Endodermal cell (in vitro differentiated cells): ENCODE data around the gene COG5. TPM values are rescaled to one million over a fixed set of nuclear protein-coding genes. Genes with fewer than 3 reads are reported as not detected.
"Not testable (repeated sequence)": the region's sequence is repeated elsewhere in the genome, so short reads cannot be mapped to it uniquely, and the experiment has no call there.

Experiments used
- DNase-seq: peaks from one replicate; pipeline ENCODE4 v3.0.0-alpha.2; 2017
- H3K27ac ChIP-seq: 2 replicates; pipeline ENCODE4 v1.5.1; 2013; ENCODE audit warnings: mild to moderate bottlenecking, low read depth, low read length, moderate library complexity
- H3K27me3 ChIP-seq: 2 replicates; pipeline ENCODE4 v1.6.1; 2013; ENCODE audit warnings: mild to moderate bottlenecking, low read length, moderate library complexity; ENCODE audit not compliant: insufficient read depth, control insufficient read depth, poor library complexity, severe bottlenecking
- H3K36me3 ChIP-seq: 2 replicates; pipeline ENCODE4 v1.7.0; 2013; ENCODE audit warnings: mild to moderate bottlenecking, low read length, moderate library complexity; ENCODE audit not compliant: control insufficient read depth, insufficient read depth
- H3K4me1 ChIP-seq: one replicate; pipeline ENCODE4 v1.7.0; 2013; ENCODE audit warnings: low read length; ENCODE audit not compliant: control insufficient read depth, insufficient read depth
- H3K4me3 ChIP-seq: 2 replicates; pipeline ENCODE4 v1.5.1; 2013; ENCODE audit warnings: mild to moderate bottlenecking, low read length, moderate library complexity
- H3K9ac ChIP-seq: 2 replicates; pipeline ENCODE4 v1.6.1; 2013; ENCODE audit warnings: mild to moderate bottlenecking, low read length, moderate library complexity; ENCODE audit not compliant: poor library complexity, severe bottlenecking; ENCODE audit errors: extremely low read depth
- H3K9me3 ChIP-seq: 2 replicates; pipeline ENCODE4 v1.6.1; 2013; ENCODE audit warnings: mild to moderate bottlenecking, low read length, moderate library complexity; ENCODE audit not compliant: control insufficient read depth
- H3K27ac Mint-ChIP-seq: 2 replicates; pipeline ENCODE4 v1.8.0; 2020; ENCODE audit warnings: mixed read lengths
- H3K27me3 Mint-ChIP-seq: 2 replicates; pipeline ENCODE4 v1.8.0; 2021; ENCODE audit warnings: mild to moderate bottlenecking, mixed read lengths; ENCODE audit not compliant: insufficient read depth
- H3K36me3 Mint-ChIP-seq: 2 replicates; pipeline ENCODE4 v1.8.0; 2020; ENCODE audit warnings: low read depth, mixed read lengths
- H3K4me1 Mint-ChIP-seq: 2 replicates; pipeline ENCODE4 v1.8.0; 2020; ENCODE audit warnings: mixed read lengths
- H3K4me3 Mint-ChIP-seq: 2 replicates; pipeline ENCODE4 v1.8.0; 2020; ENCODE audit warnings: mild to moderate bottlenecking, moderate library complexity, mixed read lengths
- H3K9me3 Mint-ChIP-seq: 2 replicates; pipeline ENCODE4 v1.8.0; 2020; ENCODE audit warnings: mild to moderate bottlenecking, mixed read lengths
- CTCF ChIP-seq: fragments of 200-600 bp; sonication (generic); conservative IDR thresholded peaks from 2 replicates; pipeline ENCODE4 v1.5.0; 2021; ENCODE audit warnings: antibody characterized with exemption, mild to moderate bottlenecking
- WGBS, 2 experiments: methylation state at CpG; one replicate each; pipeline versions ENCODE4 v1.1.5 to v1.1.7; 2013; ENCODE audit warnings: missing lambda C conversion rate in 2 of 2, mixed read lengths in 1 of 2; ENCODE audit not compliant: insufficient coverage in 1 of 2, insufficient read length in 1 of 2; 5-methylcytosine and 5-hydroxymethylcytosine counted together
- total RNA-seq, 2 donors: library from RNA; stranded (reverse); fragmentation: NEBNext Ultra II Directional in 1 of 2; extraction: Animal tissue kit (Norgen Biotek cat#: 25700) in 1 of 2; gene quantifications; 2 replicates in 1 of 2; 3 replicates in 1 of 2; pipeline ENCODE4 v1.2.1, GENCODE V29; 2021

COG5 gene
- total RNA-seq, 2 donors from 2014 or later = 25.5 to 34.7 TPM

GRCh38 chr7:107248551-107249316 is 315.0 kb downstream of the COG5 start:
- DNase-seq = no peak
- H3K9ac ChIP-seq = no peak overlapping the region
- H3K36me3 ChIP-seq = peaks cover 12% of the 10 kb centered on the region
- no peaks in the 10 kb centered on the region for H3K4me1 ChIP-seq
- Mint-ChIP-seq H3K27me3 (no peaks in the 10 kb centered on the region), H3K27ac (no peak overlapping the region), H3K4me3 (no peak overlapping the region), H3K4me1 (no peaks in the 10 kb centered on the region), H3K9me3 (peaks cover 28% of the 10 kb centered on the region), H3K36me3 (peaks cover 41% of the 10 kb centered on the region)
- no peak overlapping the region for H3K4me3 ChIP-seq
- no peak for TF ChIP-seq CTCF
- peaks cover 25% of the 10 kb centered on the region for H3K9me3 ChIP-seq
- 90 to 96% methylated on average over 2 to 5 of the region's 5 CpGs for WGBS, 2 experiments
- H3K27me3 ChIP-seq = no peaks in the 10 kb centered on the region
- no peak overlapping the region for H3K27ac ChIP-seq

- H3K4me1 ChIP-seq, H3K9ac ChIP-seq, H3K4me3 Mint-ChIP-seq, H3K27ac Mint-ChIP-seq, H3K27ac ChIP-seq, H3K4me1 Mint-ChIP-seq, DNase-seq, H3K4me3 ChIP-seq, H3K27me3 Mint-ChIP-seq, H3K27me3 ChIP-seq: not testable (repeated sequence)
- 96% methylated on average over 3 of the region's 3 CpGs; no CpG with 5 or more reads in 1 of the 2 experiments for WGBS, 2 experiments
- H3K9me3 ChIP-seq = peaks cover 25% of the 10 kb centered on the region
- Mint-ChIP-seq H3K36me3 (peaks cover 49% of the 10 kb centered on the region), H3K9me3 (peaks cover 34% of the 10 kb centered on the region)
- peaks cover 12% of the 10 kb centered on the region for H3K36me3 ChIP-seq
Measured at GRCh38 chr7:107246836-107247235, 316.9 kb downstream of the COG5 start.

GRCh38 chr7:107244613-107245012 is 319.1 kb downstream of the COG5 start:
- Mint-ChIP-seq H3K4me3 (no peak overlapping the region), H3K27me3 (no peaks in the 10 kb centered on the region), H3K36me3 (peaks cover 52% of the 10 kb centered on the region), H3K4me1 (no peaks in the 10 kb centered on the region), H3K9me3 (peaks cover 34% of the 10 kb centered on the region), H3K27ac (no peak overlapping the region)
- no peak overlapping the region for H3K27ac ChIP-seq
- no peaks in the 10 kb centered on the region for H3K4me1 ChIP-seq
- H3K4me3 ChIP-seq = peak overlapping the region; percentile 35
- 84 to 100% methylated on average over 1 to 2 of the region's 2 CpGs for WGBS, 2 experiments
- no peak for TF ChIP-seq CTCF
- DNase-seq = no peak
- H3K27me3 ChIP-seq = no peaks in the 10 kb centered on the region
- H3K36me3 ChIP-seq = peaks cover 12% of the 10 kb centered on the region
- H3K9ac ChIP-seq = no peak overlapping the region
- H3K9me3 ChIP-seq = peaks cover 25% of the 10 kb centered on the region
